Lower leg skin (tissue), 3 donors: ENCODE results near the gene PDE6A.

Experiments
- POLR2A ChIP-seq, 2 donors: fragments of 450-650 bp; IDR thresholded peaks; one replicate each; pipeline ENCODE4 v1.6.1; 2016 to 2017; ENCODE audit warnings: antibody characterized with exemption in 2 of 2, mild to moderate bottlenecking in 1 of 2, moderate library complexity in 1 of 2
- TF ChIP-seq, protein P1 (sequence below), 3 donors: fragments of 450-650 bp; IDR thresholded peaks; one replicate each; pipeline ENCODE4 v1.5.1; 2016; ENCODE audit warnings: antibody characterized with exemption in 3 of 3, mild to moderate bottlenecking in 3 of 3, moderate library complexity in 2 of 3

DNA sequence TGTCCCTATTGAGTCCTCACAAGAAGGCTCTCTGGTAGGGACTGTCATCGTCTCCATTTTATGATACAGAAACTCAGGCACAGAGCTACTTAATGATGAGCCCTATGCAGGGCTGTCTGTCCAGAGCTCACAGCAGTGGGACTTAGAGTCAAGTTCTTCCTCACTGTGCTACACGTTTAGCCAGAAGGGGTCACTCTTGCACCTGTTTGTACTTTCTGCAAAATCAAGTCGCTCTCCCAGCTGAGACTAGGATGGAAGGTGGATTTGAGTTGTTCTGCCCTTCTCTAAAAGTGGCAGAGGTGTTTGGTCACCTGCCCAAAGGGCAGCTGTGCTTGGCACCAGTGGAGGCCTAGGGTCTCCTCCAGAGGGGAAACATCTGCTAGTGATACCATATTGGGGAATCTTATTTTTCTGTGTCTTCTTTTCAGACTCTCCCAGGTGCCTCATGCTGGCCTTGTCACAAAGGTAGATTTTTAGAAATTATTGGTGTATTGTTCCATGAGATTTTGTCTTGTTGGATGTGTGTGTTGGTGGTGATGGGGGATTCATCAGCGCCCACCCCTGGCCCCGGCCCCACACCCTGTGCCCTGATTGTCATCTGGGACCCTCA is 110.2 kb downstream of the PDE6A start:
- TF ChIP-seq, protein P1, sequence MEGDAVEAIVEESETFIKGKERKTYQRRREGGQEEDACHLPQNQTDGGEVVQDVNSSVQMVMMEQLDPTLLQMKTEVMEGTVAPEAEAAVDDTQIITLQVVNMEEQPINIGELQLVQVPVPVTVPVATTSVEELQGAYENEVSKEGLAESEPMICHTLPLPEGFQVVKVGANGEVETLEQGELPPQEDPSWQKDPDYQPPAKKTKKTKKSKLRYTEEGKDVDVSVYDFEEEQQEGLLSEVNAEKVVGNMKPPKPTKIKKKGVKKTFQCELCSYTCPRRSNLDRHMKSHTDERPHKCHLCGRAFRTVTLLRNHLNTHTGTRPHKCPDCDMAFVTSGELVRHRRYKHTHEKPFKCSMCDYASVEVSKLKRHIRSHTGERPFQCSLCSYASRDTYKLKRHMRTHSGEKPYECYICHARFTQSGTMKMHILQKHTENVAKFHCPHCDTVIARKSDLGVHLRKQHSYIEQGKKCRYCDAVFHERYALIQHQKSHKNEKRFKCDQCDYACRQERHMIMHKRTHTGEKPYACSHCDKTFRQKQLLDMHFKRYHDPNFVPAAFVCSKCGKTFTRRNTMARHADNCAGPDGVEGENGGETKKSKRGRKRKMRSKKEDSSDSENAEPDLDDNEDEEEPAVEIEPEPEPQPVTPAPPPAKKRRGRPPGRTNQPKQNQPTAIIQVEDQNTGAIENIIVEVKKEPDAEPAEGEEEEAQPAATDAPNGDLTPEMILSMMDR (IDR thresholded peaks at IDR 0.05), result peak in 1 of 3 donors; percentile 11
- no peak for TF ChIP-seq POLR2A (IDR thresholded peaks at IDR 0.05)
